ENCODE results near the gene FAM110A.
"Not testable (repeated sequence)": the region's sequence is repeated elsewhere in the genome, so short reads cannot be mapped to it uniquely, and the experiment has no call there.

The FAM110A gene

DNA sequence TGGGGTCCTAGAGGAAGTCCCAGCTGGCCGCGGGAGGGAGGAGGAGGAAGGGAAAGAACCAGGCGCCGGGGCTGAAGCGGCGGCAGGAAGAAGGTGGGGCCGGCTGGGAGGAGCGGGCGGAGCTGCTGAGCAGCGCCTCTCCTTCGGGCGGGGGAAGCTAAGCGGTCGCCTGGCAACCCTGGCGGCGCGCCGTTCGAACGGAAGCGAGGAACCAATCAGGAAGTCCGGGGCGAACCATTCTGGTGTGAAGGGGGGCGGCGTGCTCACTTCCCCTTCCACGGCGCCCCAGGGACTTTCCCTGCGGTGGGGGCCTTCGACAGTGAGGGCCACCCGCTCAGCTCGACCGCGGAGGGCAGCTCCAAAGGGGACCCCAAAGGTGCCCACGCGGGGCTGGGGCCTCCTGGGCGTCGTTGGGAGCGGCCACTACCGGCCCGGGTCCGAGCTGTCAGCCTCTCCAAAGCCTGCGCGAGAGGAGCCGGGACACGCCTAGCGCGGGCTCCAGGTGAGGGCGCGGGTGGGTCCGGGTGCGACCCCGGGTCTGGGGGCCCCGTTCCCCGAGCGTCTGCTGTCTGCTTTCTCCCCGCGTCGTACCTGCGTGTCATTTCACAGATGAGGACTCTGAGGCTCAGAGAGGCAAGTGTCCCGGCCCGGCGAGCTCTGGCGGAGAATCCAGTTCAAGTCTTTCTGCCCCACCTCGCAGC lies at the start of gene FAM110A:
FAM110A (plus strand) TSS at position 266 of the 701 bp plus-strand sequence. CDS start 11,090 bp downstream, outside the sequence.
- DNase-seq = peak; percentile 84

DNA sequence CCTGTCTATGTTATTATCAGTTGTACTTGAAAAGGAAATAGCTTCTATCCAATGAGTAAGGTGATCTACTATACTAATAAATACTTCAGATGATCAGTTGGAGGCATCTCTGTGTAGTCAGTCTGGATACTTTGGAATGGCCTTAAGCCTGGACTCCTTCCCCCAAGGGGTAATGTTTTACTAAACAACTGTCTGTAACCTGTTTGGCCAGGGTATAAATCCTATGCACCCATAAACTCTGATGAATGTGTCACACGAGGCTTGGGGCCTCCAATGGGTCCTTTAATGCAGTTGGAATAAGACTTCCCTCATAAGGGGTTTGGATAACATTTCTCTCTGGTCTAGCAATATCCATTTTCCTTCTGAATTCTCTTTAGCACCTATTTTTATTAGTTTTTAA lies 45.7 kb upstream of the FAM110A start:
- no peak for DNase-seq

DNA sequence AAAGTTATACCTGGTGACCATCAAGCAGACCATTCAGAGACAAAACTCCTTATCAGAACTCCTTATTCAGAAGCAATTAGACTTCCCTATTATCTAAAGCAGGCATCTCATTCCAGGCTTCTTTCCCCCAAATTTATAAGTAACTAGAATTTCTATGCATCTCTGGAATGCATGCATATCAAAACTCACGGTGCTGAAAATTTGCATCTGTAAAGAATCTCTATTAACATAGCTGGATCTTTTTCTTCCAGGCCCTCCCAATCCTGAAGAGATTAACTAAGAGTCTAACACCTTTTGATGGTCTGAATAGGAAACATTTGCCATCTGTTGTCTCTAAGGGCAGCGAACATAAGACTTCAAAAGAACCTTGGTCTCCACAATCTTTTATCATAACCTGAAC lies 42.5 kb upstream of the FAM110A start:
- no peak for DNase-seq

DNA sequence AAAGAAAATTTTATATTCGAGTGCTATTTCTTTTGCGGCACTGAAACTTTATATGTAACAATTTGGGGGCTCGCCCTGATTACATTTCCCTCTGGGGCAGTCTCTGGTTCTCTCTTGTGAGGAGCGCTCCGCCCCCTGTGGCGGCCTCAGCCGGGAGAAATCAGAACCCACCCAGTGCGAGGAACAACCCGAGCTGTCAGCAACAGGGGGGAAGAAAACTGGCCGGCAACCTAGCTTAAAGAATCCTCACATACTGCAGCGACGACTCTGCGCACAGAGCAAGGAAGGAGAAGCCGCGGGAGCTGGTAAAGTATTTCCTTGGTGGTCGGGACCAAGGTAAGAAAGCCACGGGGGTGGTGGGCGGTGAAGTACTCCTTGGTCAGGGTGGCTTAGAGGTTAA lies 41.3 kb upstream of the FAM110A start:
- DNase-seq = no peak

DNA sequence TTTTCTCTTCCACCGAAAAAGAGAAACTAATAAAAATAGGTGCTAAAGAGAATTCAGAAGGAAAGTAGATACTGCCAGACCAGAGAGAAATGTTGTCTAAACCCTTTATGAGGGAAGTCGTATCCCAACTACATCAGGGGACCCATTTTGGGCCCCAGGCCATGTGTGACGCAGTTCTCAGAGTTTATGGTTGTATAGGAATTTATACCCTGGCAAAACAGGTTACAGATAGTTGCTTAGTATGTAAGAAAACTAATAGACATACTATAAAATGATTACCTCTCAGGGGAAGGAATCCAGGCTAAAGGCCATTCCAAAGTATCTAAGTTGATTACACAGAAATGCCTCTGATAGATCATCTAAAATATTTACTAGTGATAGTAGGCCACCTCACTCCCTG lies 36.6 kb upstream of the FAM110A start:
- no peak for DNase-seq

DNA sequence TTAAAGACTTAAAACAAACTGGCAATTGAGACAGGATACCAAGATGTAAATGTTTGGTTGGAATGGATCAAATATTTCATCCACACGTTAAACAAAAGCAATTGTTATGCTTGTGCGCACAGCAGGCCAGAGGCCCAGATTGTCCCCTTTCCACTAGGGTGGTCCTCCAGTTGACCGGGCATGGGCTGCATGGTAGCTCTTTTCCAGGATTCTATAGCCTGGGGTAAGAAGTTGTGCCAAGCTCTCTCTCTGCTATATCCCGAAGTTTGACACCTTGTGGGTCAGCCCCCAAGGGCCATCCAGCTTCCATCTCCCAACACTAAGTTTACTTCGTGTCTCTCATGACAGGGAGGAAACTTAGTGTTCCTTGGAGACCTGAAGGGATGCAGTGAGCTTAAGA lies 34.8 kb upstream of the FAM110A start:
- DNase-seq = not testable (repeated sequence)

DNA sequence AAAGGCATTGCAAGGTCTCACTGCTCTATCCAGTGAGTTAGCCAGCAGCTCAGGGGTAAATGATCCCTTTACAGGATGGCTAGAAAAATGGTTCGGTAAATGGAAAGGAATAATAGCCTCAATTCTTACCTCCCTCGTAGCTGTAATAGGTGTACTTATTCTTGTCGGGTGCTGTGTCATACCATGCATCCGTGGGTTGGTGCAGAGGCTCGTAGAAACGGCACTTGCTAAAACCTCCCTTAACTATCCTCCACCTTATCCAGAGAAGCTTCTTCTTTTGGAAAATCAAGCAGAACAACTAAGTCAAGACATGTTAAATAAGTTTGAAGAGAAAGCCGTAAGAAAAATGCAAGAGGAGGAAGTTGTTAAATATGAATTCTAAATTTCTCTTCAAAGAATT lies 33.5 kb upstream of the FAM110A start:
- DNase-seq = not testable (repeated sequence)

DNA sequence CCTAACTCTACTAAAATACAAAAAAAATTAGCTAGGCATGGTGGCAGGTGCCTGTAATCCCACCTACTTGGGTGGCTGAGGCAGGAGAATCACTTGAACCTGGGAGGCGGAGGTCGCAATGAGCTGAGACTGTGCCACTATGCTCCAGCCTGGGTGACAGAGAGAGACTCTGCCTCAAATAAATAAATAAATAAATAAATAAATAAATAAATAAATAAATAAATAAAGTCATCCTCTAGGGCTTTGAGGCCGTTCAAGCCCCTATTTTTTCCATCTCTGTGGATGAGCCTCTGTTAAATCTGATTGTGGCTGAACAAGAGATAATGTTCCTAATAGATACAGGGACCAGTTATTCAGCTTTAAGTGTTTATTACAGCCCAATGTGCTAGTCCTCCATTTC lies 31.8 kb upstream of the FAM110A start:
- DNase-seq = no peak

DNA sequence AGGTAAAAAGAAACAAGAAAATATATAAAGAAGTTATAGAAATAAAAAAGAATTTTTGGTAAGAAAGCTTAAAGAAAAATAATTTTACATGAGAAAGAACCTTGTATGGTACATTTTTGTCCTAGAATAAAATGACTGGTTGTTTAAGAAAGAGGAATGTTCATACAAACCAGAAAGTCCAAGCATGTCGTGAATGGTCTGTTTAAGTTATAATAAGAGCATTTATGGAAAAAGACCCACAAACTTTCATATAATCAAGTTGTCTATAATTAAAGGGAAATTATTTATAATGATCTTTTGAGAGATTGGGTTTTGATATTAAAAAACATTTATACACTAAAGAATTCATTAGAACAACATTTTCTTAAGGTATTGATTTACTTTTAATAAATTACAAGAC lies 27.8 kb upstream of the FAM110A start:
- DNase-seq = no peak

DNA sequence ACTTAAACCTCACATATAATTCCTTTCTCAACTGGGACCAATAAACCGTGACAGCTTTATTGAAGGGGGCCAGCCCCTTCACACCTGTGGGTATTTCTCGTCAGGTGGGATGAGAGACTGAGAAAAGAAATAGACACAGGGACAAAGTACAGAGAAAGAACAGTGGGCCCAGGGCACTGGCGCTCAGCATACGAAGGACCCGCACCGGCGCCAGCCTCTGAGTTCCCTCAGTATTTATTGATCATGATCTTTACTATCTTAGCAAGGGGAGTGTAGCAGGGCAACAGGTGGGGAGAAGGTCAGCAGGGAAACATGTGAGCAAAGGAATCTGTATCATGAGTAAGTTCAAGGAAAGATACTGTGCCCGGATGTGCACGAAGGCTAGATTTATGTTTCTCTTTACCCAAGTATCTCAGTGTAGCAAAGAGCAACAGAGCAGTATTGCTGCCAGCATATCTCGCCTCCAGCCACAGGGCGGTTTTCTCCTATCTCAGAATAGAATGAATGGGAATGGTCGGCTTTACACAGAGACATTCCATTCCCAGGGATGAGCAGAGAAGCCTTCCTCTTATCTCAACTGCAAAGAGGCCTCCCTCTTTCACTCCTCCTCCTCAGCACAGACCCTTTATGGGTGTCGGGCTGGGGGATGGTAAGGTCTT lies 21.6 kb upstream of the FAM110A start:
- not testable (repeated sequence) for DNase-seq

DNA sequence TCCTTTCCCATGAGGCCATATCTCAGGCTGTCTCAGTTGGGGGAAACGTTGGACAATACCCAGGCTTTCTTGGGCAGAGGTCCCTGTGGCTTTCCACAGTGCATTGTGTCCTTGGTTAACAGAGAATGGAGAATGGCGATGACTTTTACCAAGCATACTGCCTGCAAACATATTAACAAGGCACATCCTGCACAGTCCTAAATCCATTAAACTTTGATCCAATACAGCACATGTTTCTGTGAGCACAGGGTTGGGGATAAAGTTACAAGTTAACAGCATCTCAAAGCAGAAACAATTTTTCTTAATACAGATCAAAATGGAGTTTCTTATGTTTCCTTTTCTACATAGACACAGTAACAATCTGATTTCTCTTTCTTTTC lies 21.1 kb upstream of the FAM110A start:
- not testable (repeated sequence) for DNase-seq

DNA sequence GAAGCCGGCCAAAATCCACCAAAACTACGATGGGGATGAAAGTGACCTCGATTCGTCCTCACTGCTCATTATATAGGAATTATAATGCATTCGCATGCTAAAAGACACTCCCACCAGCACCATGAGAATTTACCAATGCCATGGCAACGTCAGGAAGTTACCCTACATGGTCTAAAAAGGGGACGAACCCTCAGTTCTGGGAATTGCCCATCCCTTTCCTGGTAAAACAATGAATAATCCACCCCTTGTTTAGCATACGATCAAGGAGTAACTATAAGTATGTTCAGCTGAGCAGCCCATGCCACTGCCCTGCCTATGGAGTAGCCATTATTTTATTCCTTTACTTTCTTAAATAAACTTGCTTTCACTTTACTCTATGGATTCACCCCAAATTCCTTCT lies 20.1 kb upstream of the FAM110A start:
- DNase-seq = no peak

DNA sequence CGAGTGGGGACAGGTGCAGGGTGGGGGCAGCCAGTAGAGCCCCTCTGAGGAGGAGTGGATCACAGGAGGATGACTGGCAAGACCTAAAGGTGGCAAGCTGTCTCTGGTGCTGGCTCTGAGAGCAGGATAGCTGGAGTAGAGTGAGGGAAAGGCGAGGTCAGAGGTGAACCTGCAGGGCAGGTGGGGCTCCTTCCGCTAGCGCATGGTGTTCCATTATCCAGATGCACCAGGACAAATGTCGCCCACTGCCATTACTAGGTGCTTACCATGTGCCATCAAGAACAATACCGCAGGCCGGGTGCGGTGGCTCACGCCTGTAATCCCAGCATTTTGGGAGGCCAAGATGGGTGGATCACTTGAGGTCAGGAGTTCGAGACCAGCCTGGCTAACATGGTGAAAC lies 18.3 kb upstream of the FAM110A start:
- no peak for DNase-seq

DNA sequence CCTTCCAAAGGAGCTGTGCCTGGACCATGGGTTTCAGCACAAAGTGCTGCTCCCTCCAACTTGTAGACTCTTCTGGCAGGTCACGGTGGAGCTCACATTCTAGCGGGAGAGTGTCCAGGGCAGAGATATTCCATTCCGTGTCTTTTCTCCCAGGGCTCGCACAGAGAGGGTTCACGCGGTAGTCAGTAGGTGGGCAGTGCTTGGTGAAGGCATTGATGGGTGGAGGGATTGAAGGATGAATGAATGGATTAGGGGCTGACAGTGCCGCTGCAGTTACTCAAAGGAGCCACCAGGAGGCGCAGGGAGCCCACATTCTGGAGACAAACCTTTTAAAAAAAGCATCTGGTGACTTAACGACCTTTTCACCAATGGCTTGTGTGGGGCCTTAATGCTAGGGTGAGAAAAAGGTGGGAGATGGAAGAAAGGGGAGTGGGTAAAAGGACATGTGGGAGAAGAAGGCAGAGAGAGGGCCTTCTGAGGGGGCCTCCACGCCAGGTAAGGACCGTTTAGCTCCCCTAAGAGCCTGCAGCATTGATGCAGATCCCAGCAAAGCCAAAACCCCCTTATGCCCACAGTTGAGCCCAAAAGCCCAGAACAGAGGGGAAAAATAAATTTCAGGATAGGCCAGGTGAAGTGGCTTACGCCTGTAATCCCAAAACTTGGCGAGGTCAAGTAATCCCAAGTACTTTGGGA lies 17.5 kb upstream of the FAM110A start:
- peak; percentile 37 for DNase-seq

DNA sequence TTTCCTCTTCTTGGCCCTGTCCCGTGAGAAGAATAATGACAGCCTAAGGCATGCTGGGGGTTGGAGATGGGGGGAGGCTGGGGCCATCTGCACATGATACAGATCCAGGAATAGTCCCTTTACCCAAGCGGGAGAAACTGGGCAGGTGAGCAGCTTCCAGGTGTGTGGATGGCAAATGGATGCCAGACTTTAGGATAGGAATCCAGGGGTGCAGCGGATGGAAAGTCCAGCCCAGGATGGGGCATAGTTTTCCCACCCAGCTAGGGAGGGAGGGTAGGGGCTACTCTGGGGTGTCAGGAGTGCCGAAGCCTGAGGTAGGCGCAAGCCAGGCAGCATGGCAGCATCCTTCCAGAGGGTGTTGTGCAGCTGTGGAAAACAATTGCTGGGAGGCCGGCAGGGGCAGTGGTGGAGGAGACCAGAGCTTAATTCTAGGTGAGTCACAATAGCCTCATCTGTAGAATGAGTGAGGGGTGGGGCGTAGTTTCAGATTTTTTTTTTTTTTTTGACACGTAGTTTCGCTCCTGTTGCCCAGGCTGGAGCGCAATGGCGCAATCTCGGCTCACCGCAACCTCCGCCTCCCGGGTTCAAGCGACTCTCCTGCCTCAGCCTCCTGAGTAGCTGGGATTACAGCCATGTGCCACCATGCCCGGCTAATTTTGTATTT lies 15.4 kb upstream of the FAM110A start:
- DNase-seq = no peak

DNA sequence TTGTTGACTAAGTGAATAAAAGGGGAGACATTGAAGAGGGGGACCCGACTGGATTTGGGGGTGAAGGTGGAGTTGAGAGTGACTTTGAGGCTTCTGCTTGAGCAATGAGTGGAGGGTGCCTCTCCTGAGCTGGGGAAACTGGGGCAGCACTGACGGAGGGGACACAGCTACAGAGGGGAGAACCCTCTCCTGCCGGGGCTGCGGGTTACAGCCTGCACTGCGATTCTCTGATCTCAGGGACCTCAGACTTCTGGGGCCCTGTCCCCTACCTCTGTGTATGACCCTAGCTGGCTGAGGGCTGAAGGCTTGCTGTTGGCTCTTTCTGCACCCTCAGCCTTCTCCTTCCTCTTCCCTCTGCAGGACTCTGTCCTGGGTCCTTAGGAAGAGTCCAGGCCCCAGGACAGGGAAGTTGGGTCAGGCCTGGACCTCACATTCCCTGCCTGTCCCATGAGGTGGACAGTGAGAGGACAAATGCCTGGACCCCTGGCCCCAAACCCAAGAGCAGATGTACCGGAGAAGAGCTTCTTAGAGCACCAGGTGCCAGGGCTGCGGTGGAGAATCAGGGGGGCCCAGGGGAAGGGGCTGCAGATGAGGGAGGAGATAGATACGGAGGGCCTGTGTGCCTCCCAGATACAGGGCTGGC lies 13.7 kb upstream of the FAM110A start:
- no peak for DNase-seq

DNA sequence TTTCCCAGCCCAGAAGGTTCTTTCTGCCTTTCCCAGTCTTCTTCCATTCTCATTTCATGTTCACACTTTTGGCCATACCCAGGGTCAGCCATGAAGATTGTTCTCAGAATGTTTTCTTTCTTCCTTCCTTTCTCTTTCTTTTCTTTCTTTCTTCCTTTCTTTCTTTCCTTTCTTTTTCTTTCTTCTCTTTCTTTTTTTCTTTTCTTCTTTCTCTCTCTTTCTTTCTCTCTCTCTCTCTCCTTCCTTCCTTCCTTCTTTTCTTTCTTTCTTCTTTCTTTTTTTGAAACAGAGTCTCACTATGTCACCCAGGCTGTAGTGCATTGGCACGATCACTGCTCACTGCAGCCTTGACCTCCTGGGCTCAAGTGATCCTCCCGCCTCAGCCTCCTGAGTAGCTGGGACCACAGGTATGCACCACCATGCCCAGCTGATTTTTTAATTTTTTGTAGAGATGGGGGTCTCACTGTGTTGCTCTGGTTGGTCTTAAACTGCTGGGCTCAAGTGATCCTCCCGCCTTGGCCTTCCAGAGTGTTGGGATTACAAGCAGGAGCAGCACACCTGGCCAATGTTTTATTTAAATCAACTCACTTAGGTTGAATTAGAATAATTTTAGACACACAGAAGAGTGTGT lies 13.1 kb upstream of the FAM110A start:
- DNase-seq = no peak

DNA sequence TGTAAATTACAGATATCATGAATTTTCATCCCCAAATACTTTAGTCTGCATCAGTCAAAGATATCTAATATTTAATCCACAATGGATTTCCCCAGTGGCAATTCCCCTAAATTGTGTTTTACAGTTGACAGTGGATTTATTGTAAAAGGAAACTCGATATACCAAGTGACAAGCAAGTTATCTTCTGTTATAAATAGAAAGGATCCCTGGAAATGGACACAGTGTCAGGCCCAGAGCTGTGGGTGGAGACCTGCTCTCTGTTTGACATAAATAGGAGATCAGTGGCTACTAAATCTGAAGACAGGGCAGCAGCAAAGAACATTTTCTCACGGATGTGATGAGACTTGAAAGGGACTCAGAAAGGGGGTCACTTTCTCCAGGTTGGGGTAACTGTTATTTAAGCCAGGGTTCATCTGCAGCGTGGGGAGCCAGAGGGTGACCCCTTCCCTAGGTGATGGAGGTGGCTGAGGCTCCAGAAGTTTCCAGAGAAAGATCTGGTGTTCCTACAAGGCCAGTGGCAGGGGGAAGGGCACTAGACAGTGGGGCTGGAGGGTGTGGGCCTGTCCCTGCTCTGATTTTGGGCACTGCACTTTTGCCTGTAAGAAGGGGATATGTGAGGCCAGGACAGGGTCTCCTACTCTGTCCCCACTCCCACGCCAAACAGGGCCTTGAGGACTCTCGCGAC lies 12.3 kb upstream of the FAM110A start:
- no peak for DNase-seq

DNA sequence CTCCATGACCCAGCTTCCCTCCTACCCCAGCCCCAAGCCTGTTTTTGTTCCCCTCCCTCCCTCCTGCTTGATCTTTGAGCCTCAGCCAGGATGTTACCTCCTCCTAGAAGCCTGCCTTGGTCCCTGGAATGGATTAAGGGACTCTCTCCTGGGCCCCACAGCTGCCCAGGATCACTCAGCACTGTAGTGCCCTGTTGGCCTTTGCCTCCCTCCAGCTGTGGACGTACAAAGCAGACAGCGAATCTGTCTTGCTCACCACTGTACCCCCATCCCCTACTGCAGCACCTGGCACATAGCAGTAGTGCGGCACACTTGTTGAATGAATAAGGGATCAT lies 11.8 kb upstream of the FAM110A start:
- DNase-seq = no peak

DNA sequence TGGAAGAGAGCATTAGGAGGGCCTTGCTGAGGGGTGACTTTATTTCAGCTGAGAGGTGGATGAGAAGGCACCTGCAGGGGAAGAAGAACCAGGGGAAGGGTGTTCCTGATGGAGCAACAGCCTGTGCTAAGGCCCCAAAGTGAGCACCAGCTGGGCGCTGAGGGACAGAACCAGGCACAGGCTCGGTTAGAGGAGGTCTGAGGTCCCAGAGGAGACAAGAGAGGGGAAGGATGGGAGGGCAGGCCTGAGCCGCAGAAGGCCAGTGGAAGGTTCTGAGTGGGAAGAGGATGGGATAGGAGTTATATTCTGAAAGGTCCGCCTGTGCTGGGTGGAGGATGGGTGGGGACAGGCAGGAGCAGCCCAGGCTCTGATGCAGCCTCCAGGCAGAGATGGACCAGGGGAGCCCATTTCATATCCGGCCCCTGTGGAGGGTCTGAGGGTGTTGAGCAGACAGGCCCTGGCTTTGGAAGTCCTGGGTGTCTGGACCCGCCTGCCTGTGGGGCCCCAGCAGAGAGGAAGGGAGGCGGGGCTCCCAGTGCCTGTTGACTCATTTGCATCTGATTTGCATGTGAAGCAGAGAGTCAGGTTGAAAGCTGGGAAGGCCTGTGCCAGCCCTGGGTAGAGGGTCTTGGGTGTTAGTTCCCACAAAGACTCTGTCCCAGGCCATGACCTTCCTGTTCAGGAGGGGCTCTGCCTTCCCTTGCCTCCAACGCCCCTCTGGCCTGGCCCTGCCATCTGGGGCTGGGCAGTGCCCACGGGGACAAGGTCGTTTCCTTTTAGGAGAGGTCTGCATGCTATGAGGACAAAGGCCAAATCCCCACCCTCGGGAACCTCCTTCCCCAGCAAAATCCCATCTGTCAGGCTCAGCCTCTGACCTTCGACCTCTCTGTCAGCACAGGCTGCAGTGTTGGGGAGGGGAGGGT lies 10.6 kb upstream of the FAM110A start:
- DNase-seq = no peak

DNA sequence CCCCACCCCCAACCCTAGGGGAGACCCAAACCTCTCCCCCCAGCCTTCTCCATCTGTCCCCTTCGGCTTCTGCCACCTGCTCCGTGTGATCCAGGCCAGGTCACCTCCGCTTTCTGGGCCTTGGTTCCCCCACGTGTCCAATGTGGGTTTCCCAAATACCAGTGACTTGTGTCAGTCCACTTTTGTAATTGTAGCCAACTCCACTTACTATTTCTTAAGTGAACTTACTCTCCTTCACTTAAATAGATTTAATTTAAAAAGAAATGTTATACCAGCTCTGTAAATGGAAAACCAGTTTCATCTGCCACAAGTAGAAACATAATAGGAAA lies 10.0 kb upstream of the FAM110A start:
- no peak for DNase-seq

All from DMS79 treated with DMSO at 0.1 percent for 48 hours (cell line).